CD4-positive, alpha-beta T cell treated with Interleukin-2 at 100 ng/mL for 4 hours (primary cell): ENCODE measurements around the gene HOXD1.

Source experiments
- DNase-seq: peaks from one replicate; pipeline ENCODE4 v3.0.0-alpha.2; 2020; ENCODE audit warnings: low spot score

The HOXD1 gene

DNA sequence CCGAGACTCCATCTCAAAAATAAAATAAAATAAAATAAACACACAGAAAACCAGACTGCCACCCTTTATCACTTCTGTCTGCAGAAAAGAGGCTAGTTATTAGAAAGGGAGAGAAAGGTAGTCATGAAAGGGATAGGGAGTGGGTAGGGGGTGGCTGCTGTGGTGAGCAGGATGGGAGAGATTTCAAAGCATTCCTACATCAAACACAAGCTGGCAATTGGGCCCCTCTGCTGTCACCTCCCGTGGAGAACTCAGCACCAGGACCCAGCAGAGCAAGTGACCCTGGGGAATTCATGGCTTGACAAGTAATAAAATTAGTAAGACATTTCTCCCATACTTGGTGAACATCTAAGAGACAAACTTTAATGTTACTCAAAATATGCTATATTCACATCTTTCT, 3.7 kb upstream of the HOXD1 start:
- no peak for DNase-seq

GRCh38 chr2:176186024-176186423, 2.4 kb upstream of the HOXD1 start:
- DNase-seq, result no peak

DNA sequence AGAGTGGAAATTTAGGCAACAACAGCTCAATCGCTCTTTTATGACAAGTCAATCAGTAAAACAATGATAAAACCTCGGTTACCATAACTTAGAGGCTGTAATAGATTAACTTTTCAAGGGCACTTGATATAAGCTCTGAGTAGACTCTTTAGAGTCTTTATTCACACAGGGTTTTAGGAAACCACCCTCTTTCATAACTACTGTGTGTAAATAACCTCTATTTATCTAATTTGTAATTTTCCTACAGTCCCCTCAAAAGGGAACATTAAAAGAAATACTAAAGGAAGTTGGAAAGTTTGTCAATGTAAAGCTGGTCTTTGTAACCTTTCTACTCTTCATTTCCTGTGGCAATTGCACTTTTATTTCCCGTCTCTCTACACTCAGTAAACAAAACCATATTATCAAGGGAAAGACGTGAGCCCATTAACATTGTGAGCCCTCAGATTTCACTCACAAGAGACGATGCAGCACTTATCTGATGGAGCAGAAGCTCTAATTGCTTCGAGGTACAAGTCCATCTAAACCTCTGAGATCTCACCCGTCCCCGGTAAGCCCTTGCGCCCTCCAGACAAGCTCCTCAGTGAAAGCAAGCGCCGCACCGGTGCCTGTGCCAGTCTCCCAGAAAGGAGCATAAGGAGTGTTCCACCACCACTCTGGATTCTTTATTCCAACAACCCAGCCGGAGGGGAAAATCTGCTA, 1.1 kb upstream of the HOXD1 start:
- DNase-seq, result no peak

- DNase-seq, result no peak
These were observed 559 bp downstream of the HOXD1 start for GRCh38 chr2:176188774-176189680.

- no peak for DNase-seq
These were observed 1.5 kb downstream of the HOXD1 start for GRCh38 chr2:176189681-176190641.

GRCh38 chr2:176192351-176192750, 3.9 kb downstream of the HOXD1 start:
- DNase-seq, result no peak

DNA sequence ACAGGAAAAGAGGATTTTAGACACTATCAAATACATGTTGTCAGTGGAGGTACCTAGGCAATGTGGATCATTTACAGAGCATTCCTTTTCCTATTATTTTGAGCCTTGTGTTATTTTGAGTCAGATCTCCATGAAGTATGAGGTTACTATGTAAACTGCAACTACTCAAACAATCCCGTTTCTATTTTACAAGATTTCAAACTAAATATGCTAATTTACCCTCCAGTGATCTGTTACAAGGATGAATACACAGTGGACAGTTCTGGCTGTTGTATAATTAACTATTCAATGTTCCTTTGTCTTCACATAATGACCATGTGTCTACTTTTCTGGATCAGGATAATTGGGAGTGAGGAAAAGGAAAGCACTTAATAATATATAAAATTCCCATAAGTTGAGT, 4.6 kb downstream of the HOXD1 start:
- DNase-seq, result no peak

- no peak for DNase-seq
These were observed 11.4 kb downstream of the HOXD1 start for GRCh38 chr2:176199902-176200301.

GRCh38 chr2:176200971-176201370, 12.5 kb downstream of the HOXD1 start:
- DNase-seq, result no peak

- no peak for DNase-seq
These were observed 14.0 kb downstream of the HOXD1 start for GRCh38 chr2:176202491-176202890.

- DNase-seq, result no peak
These were observed 16.7 kb downstream of the HOXD1 start for GRCh38 chr2:176205126-176205525.

DNA sequence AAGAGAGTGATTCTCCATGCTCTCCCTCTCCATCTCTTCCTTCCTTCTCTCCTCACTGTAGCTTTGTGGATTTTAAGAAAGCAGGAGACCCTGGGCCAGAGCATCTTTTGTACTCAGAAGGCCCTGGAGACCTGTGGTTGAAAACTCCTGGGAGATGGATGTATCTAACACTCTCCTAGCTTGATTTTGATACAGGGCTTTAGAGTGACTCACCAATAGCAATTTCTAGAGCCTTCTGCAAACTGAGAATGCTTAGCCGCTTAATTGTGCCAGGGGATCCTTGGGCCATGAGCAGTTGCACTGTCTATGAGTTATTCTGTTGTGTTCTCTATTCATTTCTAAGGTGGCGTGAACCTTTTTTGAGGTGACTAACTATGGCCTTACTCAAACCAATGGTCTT, 17.7 kb downstream of the HOXD1 start:
- DNase-seq, result no peak

GRCh38 chr2:176206682-176207081, 18.2 kb downstream of the HOXD1 start:
- no peak for DNase-seq

- DNase-seq, result no peak
These were observed 22.6 kb downstream of the HOXD1 start for GRCh38 chr2:176211110-176211509.

DNA sequence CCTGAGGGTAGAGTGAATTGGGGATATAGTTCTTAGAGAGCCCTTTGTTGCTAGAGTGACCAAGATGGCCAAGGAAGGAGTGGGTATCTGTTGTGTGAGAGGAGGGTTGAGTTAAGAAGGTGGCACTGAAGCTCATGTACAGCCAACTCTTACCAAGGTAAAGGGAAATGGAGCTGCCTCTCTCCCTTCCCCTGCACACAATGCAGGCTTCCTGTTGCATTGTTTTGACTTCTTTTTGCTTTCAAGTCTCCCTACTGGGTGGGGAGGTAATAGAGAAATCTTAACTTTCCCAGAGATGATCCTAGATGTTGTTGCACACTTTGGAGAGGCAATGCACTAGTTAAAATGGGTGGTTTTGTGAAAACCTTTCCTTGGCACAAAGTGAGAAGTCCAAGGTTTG, 23.8 kb downstream of the HOXD1 start:
- no peak for DNase-seq

DNA sequence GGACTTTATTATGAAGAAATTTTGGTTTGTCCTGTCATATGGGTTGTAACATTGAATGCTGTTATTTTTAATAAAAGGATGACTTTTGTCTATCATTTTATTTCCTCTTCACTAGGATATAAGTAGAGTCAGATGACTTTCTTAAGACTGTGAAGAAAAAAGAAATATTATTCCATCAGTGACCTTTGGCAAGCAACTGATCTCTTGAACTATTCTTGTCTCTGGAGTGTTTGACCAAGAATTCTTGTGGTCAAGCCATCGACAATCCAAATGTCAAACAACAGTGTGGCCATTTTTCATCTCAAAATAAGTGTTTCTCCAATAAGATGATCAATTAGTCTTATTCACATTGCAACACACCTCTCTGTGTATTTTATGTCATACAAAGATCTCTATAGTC, 24.9 kb downstream of the HOXD1 start:
- DNase-seq, result no peak

DNA sequence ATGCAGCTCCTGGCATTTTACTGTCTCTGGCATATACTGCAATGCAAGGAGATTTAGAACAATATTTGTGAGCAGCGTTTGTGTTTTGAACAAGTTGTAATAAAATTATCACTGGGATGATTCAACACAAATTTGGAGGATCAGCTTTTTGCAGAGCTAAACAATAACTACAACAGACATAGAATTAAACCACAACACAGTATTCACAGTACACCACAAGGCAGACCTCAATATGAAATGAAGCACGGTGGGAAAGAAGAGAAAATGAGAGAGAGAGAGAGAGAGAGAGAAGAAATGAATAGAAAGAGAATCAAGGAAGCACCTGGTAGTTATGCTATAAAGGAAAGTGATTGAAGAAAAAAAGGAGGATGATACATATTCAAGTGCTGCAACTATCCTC, 39.4 kb downstream of the HOXD1 start:
- no peak for DNase-seq

DNA sequence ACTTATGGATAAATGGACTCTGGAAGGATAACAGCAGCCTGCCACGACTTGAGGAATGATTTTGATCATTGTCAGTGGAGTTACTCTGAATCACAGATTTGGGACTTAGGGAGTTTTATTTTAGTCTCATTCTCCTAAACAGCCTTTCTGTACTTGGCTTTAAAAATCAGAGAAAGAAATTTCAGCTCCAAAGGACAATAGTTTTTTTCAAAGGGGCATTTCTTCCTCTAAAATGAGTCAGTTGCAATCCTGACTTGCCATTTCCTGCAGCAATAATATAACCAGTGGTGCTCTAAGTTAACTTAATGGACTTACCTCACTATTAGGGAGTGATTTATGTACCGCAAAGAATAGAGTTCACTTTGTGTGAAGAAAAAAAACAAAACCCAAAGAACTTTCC, 45.7 kb downstream of the HOXD1 start:
- no peak for DNase-seq

DNA sequence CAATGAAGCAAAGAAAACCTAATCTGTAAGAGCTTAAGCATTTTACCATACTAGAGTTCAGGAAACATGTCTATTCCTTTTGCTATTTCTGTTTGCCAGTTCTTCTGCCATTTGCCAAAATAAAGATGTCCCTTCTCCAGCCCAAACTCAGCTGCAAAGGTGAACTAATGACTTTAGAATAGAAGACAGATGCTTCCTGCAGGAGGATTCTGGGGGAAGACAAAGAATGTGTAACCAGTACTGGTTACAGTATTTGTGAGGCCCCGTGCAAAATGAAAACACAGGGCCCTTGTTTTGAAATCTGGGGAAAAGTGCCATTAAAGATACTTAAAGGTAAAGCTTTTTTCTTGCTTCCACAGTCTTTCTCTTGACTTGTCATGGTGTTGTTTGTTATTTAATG, 46.5 kb downstream of the HOXD1 start:
- no peak for DNase-seq

GRCh38 chr2:176237456-176237855, 49.0 kb downstream of the HOXD1 start:
- DNase-seq, result no peak

DNA sequence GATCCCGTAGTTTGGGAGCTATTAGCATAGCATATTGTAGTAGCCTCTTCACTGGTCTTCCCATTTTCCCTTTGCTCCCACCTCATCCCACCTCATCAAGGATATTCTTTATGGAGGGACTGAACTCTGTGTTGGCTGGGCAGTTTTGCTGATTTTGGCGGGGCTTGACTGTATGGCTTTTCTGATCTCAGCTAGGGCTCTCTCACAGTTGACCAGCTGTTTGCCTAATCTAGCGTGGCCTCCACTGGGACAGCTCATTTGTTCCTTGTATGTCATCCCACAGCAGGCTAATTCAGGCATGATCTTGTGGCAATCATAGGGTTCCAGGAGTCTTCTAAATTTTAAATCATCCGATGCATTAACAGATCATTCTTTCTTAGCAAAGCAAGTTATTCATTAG, 50.6 kb downstream of the HOXD1 start:
- DNase-seq, result no peak

DNA sequence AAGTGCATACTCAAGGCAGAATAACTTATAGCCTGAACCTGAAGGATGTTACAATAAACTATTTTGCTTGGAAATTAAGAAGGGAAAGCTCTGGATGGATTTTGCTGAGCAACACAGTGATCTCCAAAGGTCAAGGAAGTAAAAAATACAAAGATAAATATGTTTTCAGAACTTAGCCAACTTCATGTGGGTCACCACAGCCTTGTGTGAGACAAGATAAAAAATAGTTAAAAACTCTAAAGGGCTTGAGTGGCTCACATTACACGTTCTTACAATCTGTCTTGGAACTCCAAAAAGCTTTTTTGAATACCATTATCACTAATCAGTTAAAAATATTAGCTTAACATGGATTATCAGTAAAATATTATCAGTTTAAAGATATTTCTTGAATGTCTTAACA, 51.8 kb downstream of the HOXD1 start:
- no peak for DNase-seq
